Gastroesophageal sphincter (tissue), 4 donors: Measurements from ENCODE around the gene AFF3. TPM values are rescaled to one million over a fixed set of nuclear protein-coding genes. Genes with fewer than 3 reads are reported as not detected.

Experiments
- ATAC-seq: fragments of 150-250 bp; one replicate; pipeline ENCODE4 v1.9.1; 2016; ENCODE audit warnings: mild to moderate bottlenecking, moderate library complexity
- H3K27ac ChIP-seq, 4 donors: fragments of 200-600 bp; sonication (generic) in 3 of 4; 1 replicate in 3 of 4; 2 replicates in 1 of 4; pipeline ENCODE4 v1.5.1; 2016 to 2019
- H3K27me3 ChIP-seq: fragments of 200-600 bp; sonication (generic); one replicate; pipeline ENCODE4 v1.5.1; 2019
- H3K36me3 ChIP-seq, 2 donors: fragments of 200-600 bp; sonication (generic); one replicate each; pipeline ENCODE4 v1.5.1; 2019; ENCODE audit warnings: control low read depth in 1 of 2
- H3K4me1 ChIP-seq, 3 donors: fragments of 200-600 bp; sonication (generic); 1 replicate in 2 of 3; 2 replicates in 1 of 3; pipeline ENCODE4 v1.5.1; 2016 to 2019; ENCODE audit warnings: control low read depth in 2 of 3
- H3K4me3 ChIP-seq, 2 donors: fragments of 200-600 bp; sonication (generic); one replicate each; pipeline ENCODE4 v1.5.1; 2019; ENCODE audit warnings: mild to moderate bottlenecking in 1 of 2, moderate library complexity in 1 of 2
- H3K9me3 ChIP-seq, 3 donors: fragments of 200-600 bp; sonication (generic); one replicate each; pipeline ENCODE4 v1.5.1; 2017 to 2019; ENCODE audit warnings: control low read depth in 2 of 3
- EP300 ChIP-seq: sonication (generic); formaldehyde crosslinking; IDR thresholded peaks from one replicate; pipeline ENCODE4 v1.6.1; 2017; ENCODE audit warnings: antibody characterized with exemption, mild to moderate bottlenecking
- POLR2A ChIP-seq, 2 donors: fragments of 450-650 bp; IDR thresholded peaks; one replicate each; pipeline ENCODE4 v1.6.1; 2017; ENCODE audit warnings: antibody characterized with exemption in 2 of 2, mild to moderate bottlenecking in 2 of 2, moderate library complexity in 1 of 2
- POLR2AphosphoS5 ChIP-seq: sonication (generic); formaldehyde crosslinking; IDR thresholded peaks from one replicate; pipeline ENCODE4 v1.6.1; 2017; ENCODE audit warnings: antibody characterized with exemption
- WGBS, 2 donors: methylation state at CpG; one replicate each; pipeline ENCODE4 v1.1.5; 2018; ENCODE audit warnings: low coverage in 1 of 2; 5-methylcytosine and 5-hydroxymethylcytosine counted together
- total RNA-seq, 4 donors: library from RNA; depleted of rRNA; stranded (reverse); fragments of >200 nt; gene quantifications; one replicate each; pipeline ENCODE4 v1.1.0, GENCODE V29; 2016
- TF ChIP-seq, protein P1 (sequence below), 4 experiments: fragments of 200-600 bp in 2 of 4; fragments of 450-650 bp in 2 of 4; sonication (generic) in 1 of 4; IDR thresholded peaks; one replicate each; pipeline ENCODE4 v1.5.1; 2017 to 2019; ENCODE audit warnings: antibody characterized with exemption in 4 of 4, mild to moderate bottlenecking in 2 of 4, moderate library complexity in 2 of 4

AFF3 gene
- total RNA-seq, 4 donors from 2014 or later: 15.4 to 74.8 (median 37.7) TPM

DNA sequence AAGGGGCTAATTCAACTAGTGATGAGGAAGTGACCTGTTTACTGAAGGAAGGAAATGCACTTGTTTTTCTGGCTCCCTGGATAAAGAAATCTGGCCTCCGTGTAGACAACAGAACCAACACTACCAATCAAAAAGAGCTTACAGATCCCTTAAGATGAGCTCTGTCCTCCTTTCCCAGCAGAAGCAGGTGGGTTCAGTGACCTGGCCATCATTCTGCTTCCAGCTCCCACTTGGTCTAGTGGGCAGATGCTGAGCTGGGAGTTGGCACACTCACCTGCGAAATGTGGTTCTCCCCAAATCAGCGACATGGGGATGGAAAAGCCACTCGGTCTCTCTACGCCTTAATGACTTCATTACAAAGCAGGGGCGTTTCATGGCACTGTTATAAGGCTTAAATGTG is 132.6 kb downstream of the AFF3 start:
- Histone ChIP-seq H3K9me3 (no peaks in the 10 kb centered on the region), H3K27ac (peak overlapping the region in 3 of 4 donors; percentile 2 to 57 (median 21)), H3K4me3 (no peak overlapping the region), H3K27me3 (no peaks in the 10 kb centered on the region), H3K4me1 (peaks cover 0 to 45% (median 14%) of the 10 kb centered on the region in 3 donors), H3K36me3 (peaks cover 0 to 22% of the 10 kb centered on the region in 2 donors)
- TF ChIP-seq POLR2AphosphoS5: no peak
- TF ChIP-seq, protein P1, sequence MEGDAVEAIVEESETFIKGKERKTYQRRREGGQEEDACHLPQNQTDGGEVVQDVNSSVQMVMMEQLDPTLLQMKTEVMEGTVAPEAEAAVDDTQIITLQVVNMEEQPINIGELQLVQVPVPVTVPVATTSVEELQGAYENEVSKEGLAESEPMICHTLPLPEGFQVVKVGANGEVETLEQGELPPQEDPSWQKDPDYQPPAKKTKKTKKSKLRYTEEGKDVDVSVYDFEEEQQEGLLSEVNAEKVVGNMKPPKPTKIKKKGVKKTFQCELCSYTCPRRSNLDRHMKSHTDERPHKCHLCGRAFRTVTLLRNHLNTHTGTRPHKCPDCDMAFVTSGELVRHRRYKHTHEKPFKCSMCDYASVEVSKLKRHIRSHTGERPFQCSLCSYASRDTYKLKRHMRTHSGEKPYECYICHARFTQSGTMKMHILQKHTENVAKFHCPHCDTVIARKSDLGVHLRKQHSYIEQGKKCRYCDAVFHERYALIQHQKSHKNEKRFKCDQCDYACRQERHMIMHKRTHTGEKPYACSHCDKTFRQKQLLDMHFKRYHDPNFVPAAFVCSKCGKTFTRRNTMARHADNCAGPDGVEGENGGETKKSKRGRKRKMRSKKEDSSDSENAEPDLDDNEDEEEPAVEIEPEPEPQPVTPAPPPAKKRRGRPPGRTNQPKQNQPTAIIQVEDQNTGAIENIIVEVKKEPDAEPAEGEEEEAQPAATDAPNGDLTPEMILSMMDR (IDR thresholded peaks at IDR 0.05): no peak
- no peak for TF ChIP-seq POLR2A (IDR thresholded peaks at IDR 0.05)
- no peak for ATAC-seq
- 80 to 86% methylated on average over 5 of the region's 6 CpGs for WGBS, 2 donors

DNA sequence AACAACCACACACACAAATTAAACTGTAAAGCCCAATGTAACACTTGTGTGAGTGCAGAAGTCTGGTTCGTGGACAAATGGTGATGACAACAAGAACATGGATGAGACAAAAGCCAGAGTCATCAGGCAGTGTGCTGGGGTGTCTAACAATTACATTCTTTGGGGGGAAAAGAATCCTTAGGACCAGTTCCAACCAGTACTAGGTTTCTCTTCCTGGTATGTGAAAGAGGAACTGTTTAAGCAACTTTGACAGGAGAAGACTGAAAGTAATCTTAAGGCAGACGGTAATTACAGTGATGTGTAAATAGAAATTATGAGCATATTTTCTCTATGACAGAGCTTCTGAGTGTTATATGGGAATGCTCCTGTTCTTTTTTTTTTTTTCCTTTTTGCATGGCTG is 133.4 kb downstream of the AFF3 start:
- 18 to 25% methylated on average over 1 to 2 of the region's 2 CpGs for WGBS, 2 donors
- Histone ChIP-seq H3K4me1 (peaks cover 0 to 40% (median 14%) of the 10 kb centered on the region in 3 donors), H3K9me3 (no peaks in the 10 kb centered on the region), H3K27me3 (no peaks in the 10 kb centered on the region), H3K36me3 (peaks cover 0 to 25% of the 10 kb centered on the region in 2 donors), H3K4me3 (no peak overlapping the region), H3K27ac (peak overlapping the region in 3 of 4 donors; percentile 21 to 57 (median 29))
- TF ChIP-seq, protein P1 (IDR thresholded peaks at IDR 0.05): no peak
- TF ChIP-seq POLR2A (IDR thresholded peaks at IDR 0.05): no peak
- TF ChIP-seq EP300: no peak
- TF ChIP-seq POLR2AphosphoS5: peak; percentile 26
- peak; percentile 74 for ATAC-seq

DNA sequence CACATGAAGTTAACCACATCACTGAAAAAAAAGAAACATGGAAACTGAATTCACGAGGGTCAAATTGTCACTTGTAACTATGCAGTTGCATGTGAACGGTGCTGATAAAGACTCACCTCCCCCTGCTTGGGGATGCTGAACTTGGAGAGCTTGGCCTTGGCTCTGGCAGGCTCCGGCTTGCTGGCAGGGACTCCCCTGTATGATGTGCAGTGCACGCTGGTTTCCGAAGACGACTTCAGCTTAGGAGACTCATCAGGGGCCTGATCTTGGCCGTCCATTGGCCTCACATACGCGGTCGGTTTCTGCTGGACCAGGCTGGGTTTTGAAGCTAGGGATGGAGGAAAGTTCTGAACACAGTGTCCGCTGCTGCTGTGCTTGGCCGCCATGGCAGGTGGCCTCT is 135.9 kb downstream of the AFF3 start:
- Histone ChIP-seq H3K4me1 (peaks cover 0 to 28% (median 14%) of the 10 kb centered on the region in 3 donors), H3K9me3 (no peaks in the 10 kb centered on the region), H3K4me3 (no peak overlapping the region), H3K27me3 (no peaks in the 10 kb centered on the region), H3K36me3 (peaks cover 0 to 35% of the 10 kb centered on the region in 2 donors), H3K27ac (no peak overlapping the region)
- ATAC-seq: no peak
- WGBS, 2 donors: 62 to 98% methylated on average over 3 to 6 of the region's 12 CpGs
- no peak for TF ChIP-seq POLR2AphosphoS5
- TF ChIP-seq EP300: no peak
- no peak for TF ChIP-seq POLR2A (IDR thresholded peaks at IDR 0.05)
- TF ChIP-seq, protein P1 (IDR thresholded peaks at IDR 0.05): no peak

DNA sequence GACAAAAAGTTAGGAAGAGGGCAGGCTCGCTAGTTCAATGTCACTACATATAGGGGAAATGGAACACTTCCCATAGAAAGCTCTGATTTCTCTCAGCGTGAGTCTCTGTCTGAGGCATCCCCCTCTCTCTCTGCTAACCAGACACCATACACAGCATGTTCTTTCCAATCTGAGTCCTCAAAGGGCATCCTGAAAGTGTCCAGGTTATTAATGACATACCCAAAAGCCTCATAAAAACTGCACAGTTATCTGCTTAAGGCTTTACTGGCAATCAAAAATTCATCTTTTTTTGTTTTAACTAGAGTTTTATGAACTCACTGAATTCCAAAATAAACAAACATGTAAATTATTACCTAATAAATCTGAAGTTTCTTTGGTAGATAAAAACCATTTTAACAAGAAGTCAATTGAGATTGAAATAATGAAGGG is 137.4 kb downstream of the AFF3 start:
- no peak overlapping the region for H3K27ac ChIP-seq
- 63 to 81% methylated on average over 2 of the region's 2 CpGs for whole genome bisulfite sequencing, 2 donors

DNA sequence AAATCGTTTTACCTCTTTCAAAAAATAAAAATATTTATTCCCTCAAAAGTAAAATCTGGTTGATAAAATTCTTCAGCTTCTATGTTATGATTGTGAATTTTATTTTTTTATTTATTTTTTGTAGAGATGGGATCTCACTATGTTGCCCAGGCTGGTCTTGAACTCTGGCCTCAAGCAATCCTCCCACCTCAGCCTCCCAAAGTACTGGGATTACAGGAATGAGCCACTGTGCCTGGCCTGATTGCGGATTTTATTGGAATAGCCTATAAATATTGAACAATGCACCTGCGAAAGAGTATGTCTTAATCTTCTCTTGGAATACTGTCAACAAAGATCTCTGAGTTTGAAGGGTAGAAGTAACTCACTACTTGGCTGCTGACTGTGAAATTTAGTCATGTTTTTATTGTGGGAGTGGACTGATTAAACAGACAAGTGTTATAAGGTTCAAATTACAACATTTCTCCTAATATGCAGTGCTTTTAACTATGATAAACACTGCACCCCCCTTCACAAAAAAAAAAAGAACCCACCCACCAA is 138.0 kb downstream of the AFF3 start:
- no peak for ATAC-seq
- peaks cover 0 to 8% (median 2%) of the 10 kb centered on the region in 3 donors for H3K4me1 ChIP-seq
- H3K4me3 ChIP-seq: no peak overlapping the region
- no peak overlapping the region for H3K27ac ChIP-seq
- WGBS, 2 donors: 70 to 97% methylated on average over 1 to 3 of the region's 3 CpGs
- no peaks in the 10 kb centered on the region for H3K27me3 ChIP-seq
- peaks cover 0 to 43% of the 10 kb centered on the region in 2 donors for H3K36me3 ChIP-seq
- TF ChIP-seq POLR2AphosphoS5: no peak
- H3K9me3 ChIP-seq: no peaks in the 10 kb centered on the region

More for the DNA sequence above, 137.4 kb downstream of the AFF3 start:
- H3K4me1 ChIP-seq: peaks cover 0 to 14% (median 7%) of the 10 kb centered on the region in 3 donors
- H3K36me3 ChIP-seq: peaks cover 0 to 43% of the 10 kb centered on the region in 2 donors
- H3K4me3 ChIP-seq: no peak overlapping the region
- TF ChIP-seq, protein P1 (IDR thresholded peaks at IDR 0.05): no peak
- no peaks in the 10 kb centered on the region for H3K9me3 ChIP-seq
- H3K27me3 ChIP-seq: no peaks in the 10 kb centered on the region
- ATAC-seq: no peak
